Measurements from ENCODE around the gene SPON2.

The SPON2 gene

GRCh38 chr4:1195891-1196401 lies 23.6 kb upstream of the SPON2 start:
- CTCF ChIA-PET = interaction anchor here (1.6 kb wide), 1 partner anchor 12 kb away, joined by 5 read pairs; no protein-coding TSS in a partner anchor
- DNase-seq (ENCODE audit: extremely low spot score) = no peak

GRCh38 chr4:1195109-1195671 lies 22.8 kb upstream of the SPON2 start:
- DNase-seq (ENCODE audit: extremely low spot score) = no peak
- ChIA-PET CTCF (interaction anchor here (1.0 kb wide), 1 partner anchor 12 kb away, joined by 3 read pairs; no protein-coding TSS in a partner anchor), POLR2A (no interaction called here)
- TF ChIP-seq CTCF (IDR thresholded peaks at IDR 0.05; ENCODE audit: control extremely low read depth, extremely low read depth, low read depth, missing control alignments) = no peak

More at GRCh38 chr4:1195891-1196401, 23.6 kb upstream of the SPON2 start:
- TF ChIP-seq CTCF (IDR thresholded peaks at IDR 0.05; ENCODE audit: control extremely low read depth, extremely low read depth, low read depth, missing control alignments) = no peak
- POLR2A ChIA-PET = no interaction called here

- DNase-seq (ENCODE audit: extremely low spot score) = no peak
Observed at GRCh38 chr4:1194010-1194900, 21.9 kb upstream of the SPON2 start.

GRCh38 chr4:1193206-1194009 lies 21.0 kb upstream of the SPON2 start:
- no peak for TF ChIP-seq CTCF (IDR thresholded peaks at IDR 0.05; ENCODE audit: control extremely low read depth, extremely low read depth, low read depth, missing control alignments)
- ChIA-PET CTCF (no interaction called here), POLR2A (no interaction called here)
- no peak for DNase-seq (ENCODE audit: extremely low spot score)

More at GRCh38 chr4:1194010-1194900, 21.9 kb upstream of the SPON2 start:
- ChIA-PET CTCF (interaction anchor here (1.0 kb wide), 1 partner anchor 11 kb away, joined by 3 read pairs; no protein-coding TSS in a partner anchor), POLR2A (no interaction called here)
- TF ChIP-seq CTCF (IDR thresholded peaks at IDR 0.05; ENCODE audit: control extremely low read depth, extremely low read depth, low read depth, missing control alignments) = no peak

GRCh38 chr4:1192493-1193205 lies 20.3 kb upstream of the SPON2 start:
- ChIA-PET POLR2A (no interaction called here), CTCF (interaction anchor here (1.4 kb wide), 1 partner anchor 9 kb away, joined by 3 read pairs; no protein-coding TSS in a partner anchor)
- DNase-seq (ENCODE audit: extremely low spot score) = no peak
- no peak for TF ChIP-seq CTCF (IDR thresholded peaks at IDR 0.05; ENCODE audit: control extremely low read depth, extremely low read depth, low read depth, missing control alignments)
